NB4 (cell line): ENCODE measurements around the gene PIK3CA.

Experiments
- MYC ChIP-seq: IDR thresholded peaks from 2 replicates; pipeline ENCODE4 v1.6.1; 2011; ENCODE audit warnings: low read depth, low read length
- POLR2A ChIP-seq: IDR thresholded peaks from 2 replicates; pipeline ENCODE4 v1.6.1; 2011; ENCODE audit warnings: mild to moderate bottlenecking; ENCODE audit not compliant: insufficient read length; ENCODE audit errors: extremely low read depth
- TF ChIP-seq, protein P1 (sequence below): IDR thresholded peaks from 2 replicates; pipeline ENCODE4 v1.6.1; 2011; ENCODE audit warnings: low read depth, low read length
- TF ChIP-seq, protein P2 (sequence below): IDR thresholded peaks from one replicate; pipeline ENCODE4 v1.5.1; 2012; ENCODE audit warnings: low read depth, low read length

DNA sequence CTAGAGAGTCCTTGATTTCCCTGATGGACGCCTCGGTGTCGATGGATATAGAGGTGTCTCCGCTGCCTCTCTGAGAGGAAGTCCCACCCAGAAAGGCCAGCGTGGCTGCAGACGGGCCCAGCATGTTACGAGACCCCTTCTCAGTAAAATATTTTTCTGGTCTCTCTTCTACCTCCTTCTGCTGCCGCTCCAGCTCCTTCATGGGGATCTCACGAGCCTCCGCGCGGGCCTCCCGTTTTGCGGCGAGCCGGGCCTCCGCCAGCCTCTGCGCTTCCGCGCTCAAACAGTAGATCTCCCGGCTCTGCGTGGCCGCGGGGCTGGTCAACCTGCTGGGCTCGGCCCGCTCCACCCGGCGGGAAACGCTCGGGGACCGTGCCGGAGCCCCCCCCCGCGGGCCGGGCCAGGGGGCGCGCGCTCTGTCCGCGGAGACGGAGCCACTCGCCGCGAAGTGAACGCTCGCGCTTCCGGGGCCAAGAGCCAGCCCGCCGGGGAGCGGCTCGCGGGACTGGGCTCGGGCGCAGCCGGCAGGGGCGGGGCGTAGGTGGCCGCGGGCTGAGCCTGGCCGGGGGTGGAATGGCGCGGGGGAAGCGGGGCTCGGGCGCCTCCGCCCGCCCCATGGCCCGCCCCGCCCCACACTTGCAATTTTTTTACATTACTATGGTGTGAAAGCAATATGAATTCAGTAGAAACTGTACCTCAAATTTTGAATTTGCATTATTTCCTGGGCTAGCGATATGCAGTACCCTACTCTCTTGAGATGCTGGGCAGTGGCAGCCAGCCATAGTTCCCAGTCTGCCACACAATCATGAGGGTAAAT is 113.0 kb downstream of the PIK3CA start:
- TF ChIP-seq, protein P1, sequence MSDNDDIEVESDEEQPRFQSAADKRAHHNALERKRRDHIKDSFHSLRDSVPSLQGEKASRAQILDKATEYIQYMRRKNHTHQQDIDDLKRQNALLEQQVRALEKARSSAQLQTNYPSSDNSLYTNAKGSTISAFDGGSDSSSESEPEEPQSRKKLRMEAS: no peak
- TF ChIP-seq, protein P2, sequence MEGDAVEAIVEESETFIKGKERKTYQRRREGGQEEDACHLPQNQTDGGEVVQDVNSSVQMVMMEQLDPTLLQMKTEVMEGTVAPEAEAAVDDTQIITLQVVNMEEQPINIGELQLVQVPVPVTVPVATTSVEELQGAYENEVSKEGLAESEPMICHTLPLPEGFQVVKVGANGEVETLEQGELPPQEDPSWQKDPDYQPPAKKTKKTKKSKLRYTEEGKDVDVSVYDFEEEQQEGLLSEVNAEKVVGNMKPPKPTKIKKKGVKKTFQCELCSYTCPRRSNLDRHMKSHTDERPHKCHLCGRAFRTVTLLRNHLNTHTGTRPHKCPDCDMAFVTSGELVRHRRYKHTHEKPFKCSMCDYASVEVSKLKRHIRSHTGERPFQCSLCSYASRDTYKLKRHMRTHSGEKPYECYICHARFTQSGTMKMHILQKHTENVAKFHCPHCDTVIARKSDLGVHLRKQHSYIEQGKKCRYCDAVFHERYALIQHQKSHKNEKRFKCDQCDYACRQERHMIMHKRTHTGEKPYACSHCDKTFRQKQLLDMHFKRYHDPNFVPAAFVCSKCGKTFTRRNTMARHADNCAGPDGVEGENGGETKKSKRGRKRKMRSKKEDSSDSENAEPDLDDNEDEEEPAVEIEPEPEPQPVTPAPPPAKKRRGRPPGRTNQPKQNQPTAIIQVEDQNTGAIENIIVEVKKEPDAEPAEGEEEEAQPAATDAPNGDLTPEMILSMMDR: no peak
- TF ChIP-seq POLR2A: no peak
- no peak for TF ChIP-seq MYC
